HCT116 (cell line): ENCODE measurements around the gene TXNDC11.

ENCODE experiments used
- CEBPB ChIP-seq: IDR thresholded peaks from 2 replicates; pipeline ENCODE4 v1.6.1; 2012; ENCODE audit warnings: low read depth
- EZH2 ChIP-seq: fragments of 200-600 bp; sonication (generic); IDR thresholded peaks from 2 replicates; pipeline ENCODE4 v1.6.1; 2017; ENCODE audit warnings: antibody characterized with exemption, mixed run types
- FOSL1 ChIP-seq: IDR thresholded peaks from 2 replicates; pipeline ENCODE4 v1.6.1; 2012; ENCODE audit warnings: low read depth
- POLR2A ChIP-seq: IDR thresholded peaks from 2 replicates; pipeline ENCODE4 v1.7.0; 2011; ENCODE audit warnings: borderline replicate concordance; ENCODE audit not compliant: insufficient read depth, insufficient read length; ENCODE audit errors: extremely low read depth
- ZFX ChIP-seq: fragments of 450-650 bp; IDR thresholded peaks from 2 replicates; pipeline ENCODE4 v1.6.1; 2017
- TF ChIP-seq, protein P1 (sequence below), 3 experiments: fragments of 200-600 bp in 1 of 3; sonication (generic) in 1 of 3; IDR thresholded peaks in 2 of 3; conservative IDR thresholded peaks in 1 of 3; 2 replicates each; pipeline ENCODE4 v1.5.1; 2012 to 2017; ENCODE audit warnings: low read depth in 2 of 3, low read length in 2 of 3, antibody characterized with exemption in 1 of 3, borderline replicate concordance in 1 of 3, control low read depth in 1 of 3, mild to moderate bottlenecking in 1 of 3, mixed read lengths in 1 of 3, mixed run types in 1 of 3, moderate library complexity in 1 of 3; ENCODE audit not compliant: insufficient read depth in 1 of 3
- TF ChIP-seq, protein P2 (sequence below): IDR thresholded peaks from 2 replicates; pipeline ENCODE4 v1.6.1; 2012
- TF ChIP-seq, protein P3 (sequence below): IDR thresholded peaks from 2 replicates; pipeline ENCODE4 v1.6.1; 2012

DNA sequence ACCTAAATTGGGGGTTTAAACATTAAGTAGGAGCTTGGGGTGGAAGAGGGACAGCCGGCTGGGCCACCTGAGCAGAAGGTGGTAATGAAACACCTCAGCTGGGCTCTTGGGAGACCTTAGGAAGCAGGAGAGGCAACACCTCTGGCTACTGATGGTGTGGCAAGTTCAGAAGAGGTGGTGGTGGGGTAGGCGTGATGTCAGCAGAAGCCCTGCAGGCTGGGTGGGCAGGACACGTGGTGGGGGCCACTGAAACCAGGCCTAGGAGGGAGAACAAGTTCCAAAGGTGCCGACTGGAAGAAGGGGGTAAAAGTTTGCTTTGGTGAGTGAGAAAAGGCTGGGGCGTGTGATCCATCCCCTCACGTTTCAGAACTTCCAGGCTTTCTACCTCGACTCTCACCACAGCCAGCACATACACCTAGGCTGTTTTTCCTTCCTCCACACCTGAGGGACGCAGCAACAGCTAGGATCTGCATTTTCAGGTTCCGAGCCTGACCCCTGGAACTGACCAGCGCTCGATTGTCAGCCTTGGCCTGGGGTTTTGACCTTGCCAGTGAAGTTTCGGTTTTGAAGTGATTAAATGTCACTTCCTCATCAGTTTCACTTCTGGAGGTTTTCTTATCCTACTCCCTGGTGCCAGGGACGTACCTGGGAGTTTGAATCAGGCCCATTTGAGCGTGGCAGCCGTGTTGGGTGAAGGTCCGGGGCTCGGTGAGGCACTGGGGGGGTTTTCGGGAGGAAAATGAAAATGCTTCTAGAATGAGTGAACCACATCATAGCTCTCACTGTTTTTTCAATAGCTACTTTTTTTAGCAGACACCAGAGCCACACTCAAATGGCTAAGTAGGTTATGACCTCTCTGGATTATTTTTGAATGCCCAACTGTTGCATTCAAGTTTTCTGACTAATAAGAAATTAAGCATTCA, 64.4 kb downstream of the TXNDC11 start:
- TF ChIP-seq POLR2A = no peak
- TF ChIP-seq, protein P1, sequence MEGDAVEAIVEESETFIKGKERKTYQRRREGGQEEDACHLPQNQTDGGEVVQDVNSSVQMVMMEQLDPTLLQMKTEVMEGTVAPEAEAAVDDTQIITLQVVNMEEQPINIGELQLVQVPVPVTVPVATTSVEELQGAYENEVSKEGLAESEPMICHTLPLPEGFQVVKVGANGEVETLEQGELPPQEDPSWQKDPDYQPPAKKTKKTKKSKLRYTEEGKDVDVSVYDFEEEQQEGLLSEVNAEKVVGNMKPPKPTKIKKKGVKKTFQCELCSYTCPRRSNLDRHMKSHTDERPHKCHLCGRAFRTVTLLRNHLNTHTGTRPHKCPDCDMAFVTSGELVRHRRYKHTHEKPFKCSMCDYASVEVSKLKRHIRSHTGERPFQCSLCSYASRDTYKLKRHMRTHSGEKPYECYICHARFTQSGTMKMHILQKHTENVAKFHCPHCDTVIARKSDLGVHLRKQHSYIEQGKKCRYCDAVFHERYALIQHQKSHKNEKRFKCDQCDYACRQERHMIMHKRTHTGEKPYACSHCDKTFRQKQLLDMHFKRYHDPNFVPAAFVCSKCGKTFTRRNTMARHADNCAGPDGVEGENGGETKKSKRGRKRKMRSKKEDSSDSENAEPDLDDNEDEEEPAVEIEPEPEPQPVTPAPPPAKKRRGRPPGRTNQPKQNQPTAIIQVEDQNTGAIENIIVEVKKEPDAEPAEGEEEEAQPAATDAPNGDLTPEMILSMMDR (IDR thresholded peaks at IDR 0.05 in 2 of 3, conservative IDR thresholded peaks at IDR 0.05 in 1 of 3; ENCODE audit: borderline replicate concordance in 1 of 3, insufficient read depth in 1 of 3, low read depth in 2 of 3, low read length in 2 of 3) = no peak
- TF ChIP-seq, protein P2, sequence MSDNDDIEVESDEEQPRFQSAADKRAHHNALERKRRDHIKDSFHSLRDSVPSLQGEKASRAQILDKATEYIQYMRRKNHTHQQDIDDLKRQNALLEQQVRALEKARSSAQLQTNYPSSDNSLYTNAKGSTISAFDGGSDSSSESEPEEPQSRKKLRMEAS = no peak
- TF ChIP-seq CEBPB = no peak
- no peak for TF ChIP-seq EZH2
- no peak for TF ChIP-seq ZFX
- no peak for TF ChIP-seq FOSL1
- TF ChIP-seq, protein P3, sequence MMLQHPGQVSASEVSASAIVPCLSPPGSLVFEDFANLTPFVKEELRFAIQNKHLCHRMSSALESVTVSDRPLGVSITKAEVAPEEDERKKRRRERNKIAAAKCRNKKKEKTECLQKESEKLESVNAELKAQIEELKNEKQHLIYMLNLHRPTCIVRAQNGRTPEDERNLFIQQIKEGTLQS = no peak
